Bronchus fibroblast of lung (primary cell): ENCODE measurements around the gene PACSIN2. TPM values are rescaled to one million over a fixed set of nuclear protein-coding genes. Genes with fewer than 3 reads are reported as not detected.

Source experiments
- total RNA-seq: library from RNA; depleted of rRNA; stranded (reverse); fragments of >200 nt; gene quantifications from 2 replicates; pipeline ENCODE4 v1.2.3, GENCODE V29; 2015

PACSIN2 gene
- 28.4 and 31.3 TPM in 2 replicates for total RNA-seq

GRCh38 chr22:43014869-43015676 is at the start of gene PACSIN2:
TSS of gene PACSIN2 (minus strand) at chr22:43015149. CDS start at chr22:42912080, 103,069 bp downstream.

GRCh38 chr22:42856865-42857704 is 157.9 kb downstream of the PACSIN2 start, which contains the start of gene ARFGAP3:
TSS of gene ARFGAP3 (minus strand) at chr22:42857273. CDS start at chr22:42857182, 91 bp downstream.

Other genes starting within 250 kb of the PACSIN2 start
- 40.1 and 43.4 TPM in 2 replicates for gene ARFGAP3, start 157.9 kb downstream of the PACSIN2 start, total RNA-seq
- gene TTLL1, start 74.2 kb upstream of the PACSIN2 start, total RNA-seq = 10.4 and 11.3 TPM in 2 replicates
- gene BIK, start 95.6 kb upstream of the PACSIN2 start, total RNA-seq = 0.17 and 0.30 TPM in 2 replicates
- gene MCAT, start 128.2 kb upstream of the PACSIN2 start, total RNA-seq = 19.7 and 22.1 TPM in 2 replicates
- gene TSPO, start 136.4 kb upstream of the PACSIN2 start, total RNA-seq = 662 and 733 TPM in 2 replicates
- 47.3 and 52.1 TPM in 2 replicates for gene TTLL12, start 172.0 kb upstream of the PACSIN2 start, total RNA-seq